GM12878 (cell line): ENCODE measurements around the gene HS1BP3. TPM values are rescaled to one million over a fixed set of nuclear protein-coding genes. Genes with fewer than 3 reads are reported as not detected.

Experiments used
- FOXM1 ChIP-seq: IDR thresholded peaks from 2 replicates; pipeline ENCODE4 v1.6.1; 2012; ENCODE audit warnings: low read depth, mild to moderate bottlenecking, inconsistent platforms, low read length, moderate library complexity
- MYB ChIP-seq: fragments of 150-350 bp; IDR thresholded peaks from 2 replicates; pipeline ENCODE4 v1.6.1; 2014; ENCODE audit warnings: mild to moderate bottlenecking, low read depth, low read length, borderline replicate concordance
- POLR2AphosphoS5 ChIP-seq: IDR thresholded peaks from 2 replicates; pipeline ENCODE4 v1.6.1; 2011; ENCODE audit warnings: mild to moderate bottlenecking, low read length, inconsistent platforms
- RB1 ChIP-seq: fragments of 450-650 bp; formaldehyde crosslinking; IDR thresholded peaks from 2 replicates; pipeline ENCODE4 v1.6.1; 2017; ENCODE audit warnings: mild to moderate bottlenecking, borderline replicate concordance
- SIN3A ChIP-seq: IDR thresholded peaks from 2 replicates; pipeline ENCODE4 v1.6.1; 2012; ENCODE audit warnings: low read depth, low read length, improper control_type of control experiment
- SMC3 ChIP-seq: IDR thresholded peaks from 2 replicates; pipeline ENCODE4 v1.6.1; 2011; ENCODE audit warnings: low read length, improper control_type of control experiment, borderline replicate concordance
- ZNF622 ChIP-seq: fragments of 450-650 bp; IDR thresholded peaks from 2 replicates; pipeline ENCODE4 v1.6.1; 2017; ENCODE audit warnings: mild to moderate bottlenecking, inconsistent platforms
- polyA plus RNA-seq, 11 experiments: library from polyadenylated mRNA; depleted of rRNA in 4 of 11; unstranded in 6 of 11; stranded (reverse) in 5 of 11; fragments of >200 nt; fragmentation: Nextera tagmentation in 4 of 11; fragmentation: Illumina TruSeq in 1 of 11; extraction: Ambion mirVana in 4 of 11; extraction: Trizol in 1 of 11; gene quantifications; 1 replicate in 1 of 11; 2 replicates in 10 of 11; pipeline versions ENCODE4 v1.2.1 to v1.2.3, GENCODE V29; 2011 to 2016; ENCODE audit warnings: inconsistent platforms in 2 of 11, missing spikeins in 2 of 11, low read depth in 1 of 11
- total RNA-seq, 4 experiments: library from RNA; depleted of rRNA in 3 of 4; stranded (reverse); fragments of >200 nt in 3 of 4; fragmentation: Illumina TruSeq in 1 of 4; extraction: Trizol in 1 of 4; gene quantifications; 2 replicates each; pipeline versions ENCODE4 v1.2.1 to v1.2.3, GENCODE V29; 2013 to 2021
- TF ChIP-seq, protein P1 (sequence below): IDR thresholded peaks from 2 replicates; pipeline ENCODE4 v1.6.1; 2011; ENCODE audit warnings: low read depth, low read length, improper control_type of control experiment, borderline replicate concordance
- TF ChIP-seq, protein P2 (sequence below): IDR thresholded peaks from 2 replicates; pipeline ENCODE4 v1.6.1; 2011; ENCODE audit warnings: borderline replicate concordance, low read depth, mild to moderate bottlenecking, moderate library complexity, mixed read lengths, low read length; ENCODE audit not compliant: insufficient read depth; ENCODE audit errors: extremely low read length
- TF ChIP-seq, protein P3 (sequence below): IDR thresholded peaks from 2 replicates; pipeline ENCODE4 v1.6.1; 2012; ENCODE audit warnings: low read depth, low read length, improper control_type of control experiment
- TF ChIP-seq, protein P4 (sequence below): IDR thresholded peaks from 2 replicates; pipeline ENCODE4 v1.6.1; 2011; ENCODE audit warnings: borderline replicate concordance, low read depth, mild to moderate bottlenecking, moderate library complexity, low read length; ENCODE audit not compliant: insufficient read depth, poor library complexity, severe bottlenecking
- TF ChIP-seq, protein P5 (sequence below): fragments of 450-650 bp; IDR thresholded peaks from 2 replicates; pipeline ENCODE4 v1.6.1; 2014; ENCODE audit warnings: mild to moderate bottlenecking
- TF ChIP-seq, protein P6 (sequence below): fragments of 150-350 bp; IDR thresholded peaks from 2 replicates; pipeline ENCODE4 v1.6.1; 2014; ENCODE audit warnings: mild to moderate bottlenecking, low read depth, low read length
- TF ChIP-seq, protein P7 (sequence below): fragments of 450-650 bp; IDR thresholded peaks from 2 replicates; pipeline ENCODE4 v1.6.1; 2017; ENCODE audit warnings: mild to moderate bottlenecking, moderate library complexity

HS1BP3 gene
- total and polyA plus RNA-seq, 10 of the 15 experiments (the other 5 are each of a cell fraction or from before 2014, with no cell fraction given) = 0.47 to 7.2 (median 4.6) TPM

DNA sequence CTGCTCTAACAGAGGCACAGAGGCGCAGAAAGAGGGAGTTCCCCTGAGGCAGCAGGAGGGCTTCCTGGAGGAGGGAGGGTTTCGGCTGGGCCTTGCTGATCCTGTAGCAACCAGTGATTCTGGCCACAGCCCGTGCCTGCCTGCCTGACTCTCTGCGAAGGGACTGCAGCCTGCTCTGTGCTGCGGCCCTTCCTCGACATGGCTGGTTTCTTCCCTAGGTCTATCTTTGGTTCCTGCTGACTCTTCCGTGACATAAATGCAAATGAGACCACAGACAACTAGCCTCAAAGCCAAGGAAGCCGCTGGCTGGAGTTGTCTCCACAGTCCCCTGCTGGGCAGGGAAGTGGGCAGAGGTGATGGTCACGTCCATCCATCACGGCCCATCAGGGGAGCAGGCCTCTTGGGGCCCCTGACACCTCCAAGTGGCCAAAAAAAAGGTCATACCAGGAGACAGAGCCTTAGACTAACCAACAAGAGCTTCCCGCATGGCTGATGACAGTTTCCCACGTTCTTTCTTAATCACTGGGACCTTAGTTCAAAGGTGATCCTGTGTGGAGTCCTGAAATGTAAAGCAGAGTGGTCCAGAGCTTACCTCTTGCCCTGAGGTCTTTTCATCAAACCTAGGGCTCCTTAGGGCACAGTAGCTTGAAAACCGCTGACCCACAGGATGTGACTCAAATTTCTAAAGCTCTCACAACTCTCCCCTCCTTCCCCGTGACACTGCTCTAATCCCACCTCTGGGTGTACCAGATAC lies 55.3 kb downstream of the HS1BP3 start (continued):
- TF ChIP-seq SMC3 (no peak), RB1 (peak; percentile 66; the same call in 1 of the 2 replicates), SIN3A (no peak), ZNF622 (no peak), MYB (no peak), FOXM1 (peak; percentile 54; the same call in 1 of the 2 replicates), POLR2AphosphoS5 (peak; percentile 64; the same call in 1 of the 2 replicates)
- TF ChIP-seq, protein P1, sequence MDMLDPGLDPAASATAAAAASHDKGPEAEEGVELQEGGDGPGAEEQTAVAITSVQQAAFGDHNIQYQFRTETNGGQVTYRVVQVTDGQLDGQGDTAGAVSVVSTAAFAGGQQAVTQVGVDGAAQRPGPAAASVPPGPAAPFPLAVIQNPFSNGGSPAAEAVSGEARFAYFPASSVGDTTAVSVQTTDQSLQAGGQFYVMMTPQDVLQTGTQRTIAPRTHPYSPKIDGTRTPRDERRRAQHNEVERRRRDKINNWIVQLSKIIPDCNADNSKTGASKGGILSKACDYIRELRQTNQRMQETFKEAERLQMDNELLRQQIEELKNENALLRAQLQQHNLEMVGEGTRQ = no peak
- TF ChIP-seq, protein P2, sequence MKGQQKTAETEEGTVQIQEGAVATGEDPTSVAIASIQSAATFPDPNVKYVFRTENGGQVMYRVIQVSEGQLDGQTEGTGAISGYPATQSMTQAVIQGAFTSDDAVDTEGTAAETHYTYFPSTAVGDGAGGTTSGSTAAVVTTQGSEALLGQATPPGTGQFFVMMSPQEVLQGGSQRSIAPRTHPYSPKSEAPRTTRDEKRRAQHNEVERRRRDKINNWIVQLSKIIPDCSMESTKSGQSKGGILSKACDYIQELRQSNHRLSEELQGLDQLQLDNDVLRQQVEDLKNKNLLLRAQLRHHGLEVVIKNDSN = no peak
- TF ChIP-seq, protein P3, sequence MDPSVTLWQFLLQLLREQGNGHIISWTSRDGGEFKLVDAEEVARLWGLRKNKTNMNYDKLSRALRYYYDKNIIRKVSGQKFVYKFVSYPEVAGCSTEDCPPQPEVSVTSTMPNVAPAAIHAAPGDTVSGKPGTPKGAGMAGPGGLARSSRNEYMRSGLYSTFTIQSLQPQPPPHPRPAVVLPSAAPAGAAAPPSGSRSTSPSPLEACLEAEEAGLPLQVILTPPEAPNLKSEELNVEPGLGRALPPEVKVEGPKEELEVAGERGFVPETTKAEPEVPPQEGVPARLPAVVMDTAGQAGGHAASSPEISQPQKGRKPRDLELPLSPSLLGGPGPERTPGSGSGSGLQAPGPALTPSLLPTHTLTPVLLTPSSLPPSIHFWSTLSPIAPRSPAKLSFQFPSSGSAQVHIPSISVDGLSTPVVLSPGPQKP = no peak
- TF ChIP-seq, protein P4, sequence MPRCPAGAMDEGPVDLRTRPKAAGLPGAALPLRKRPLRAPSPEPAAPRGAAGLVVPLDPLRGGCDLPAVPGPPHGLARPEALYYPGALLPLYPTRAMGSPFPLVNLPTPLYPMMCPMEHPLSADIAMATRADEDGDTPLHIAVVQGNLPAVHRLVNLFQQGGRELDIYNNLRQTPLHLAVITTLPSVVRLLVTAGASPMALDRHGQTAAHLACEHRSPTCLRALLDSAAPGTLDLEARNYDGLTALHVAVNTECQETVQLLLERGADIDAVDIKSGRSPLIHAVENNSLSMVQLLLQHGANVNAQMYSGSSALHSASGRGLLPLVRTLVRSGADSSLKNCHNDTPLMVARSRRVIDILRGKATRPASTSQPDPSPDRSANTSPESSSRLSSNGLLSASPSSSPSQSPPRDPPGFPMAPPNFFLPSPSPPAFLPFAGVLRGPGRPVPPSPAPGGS = peak; percentile 48
- TF ChIP-seq, protein P5, sequence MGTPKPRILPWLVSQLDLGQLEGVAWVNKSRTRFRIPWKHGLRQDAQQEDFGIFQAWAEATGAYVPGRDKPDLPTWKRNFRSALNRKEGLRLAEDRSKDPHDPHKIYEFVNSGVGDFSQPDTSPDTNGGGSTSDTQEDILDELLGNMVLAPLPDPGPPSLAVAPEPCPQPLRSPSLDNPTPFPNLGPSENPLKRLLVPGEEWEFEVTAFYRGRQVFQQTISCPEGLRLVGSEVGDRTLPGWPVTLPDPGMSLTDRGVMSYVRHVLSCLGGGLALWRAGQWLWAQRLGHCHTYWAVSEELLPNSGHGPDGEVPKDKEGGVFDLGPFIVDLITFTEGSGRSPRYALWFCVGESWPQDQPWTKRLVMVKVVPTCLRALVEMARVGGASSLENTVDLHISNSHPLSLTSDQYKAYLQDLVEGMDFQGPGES = no peak
- TF ChIP-seq, protein P6, sequence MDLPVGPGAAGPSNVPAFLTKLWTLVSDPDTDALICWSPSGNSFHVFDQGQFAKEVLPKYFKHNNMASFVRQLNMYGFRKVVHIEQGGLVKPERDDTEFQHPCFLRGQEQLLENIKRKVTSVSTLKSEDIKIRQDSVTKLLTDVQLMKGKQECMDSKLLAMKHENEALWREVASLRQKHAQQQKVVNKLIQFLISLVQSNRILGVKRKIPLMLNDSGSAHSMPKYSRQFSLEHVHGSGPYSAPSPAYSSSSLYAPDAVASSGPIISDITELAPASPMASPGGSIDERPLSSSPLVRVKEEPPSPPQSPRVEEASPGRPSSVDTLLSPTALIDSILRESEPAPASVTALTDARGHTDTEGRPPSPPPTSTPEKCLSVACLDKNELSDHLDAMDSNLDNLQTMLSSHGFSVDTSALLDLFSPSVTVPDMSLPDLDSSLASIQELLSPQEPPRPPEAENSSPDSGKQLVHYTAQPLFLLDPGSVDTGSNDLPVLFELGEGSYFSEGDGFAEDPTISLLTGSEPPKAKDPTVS = no peak
- TF ChIP-seq, protein P7, sequence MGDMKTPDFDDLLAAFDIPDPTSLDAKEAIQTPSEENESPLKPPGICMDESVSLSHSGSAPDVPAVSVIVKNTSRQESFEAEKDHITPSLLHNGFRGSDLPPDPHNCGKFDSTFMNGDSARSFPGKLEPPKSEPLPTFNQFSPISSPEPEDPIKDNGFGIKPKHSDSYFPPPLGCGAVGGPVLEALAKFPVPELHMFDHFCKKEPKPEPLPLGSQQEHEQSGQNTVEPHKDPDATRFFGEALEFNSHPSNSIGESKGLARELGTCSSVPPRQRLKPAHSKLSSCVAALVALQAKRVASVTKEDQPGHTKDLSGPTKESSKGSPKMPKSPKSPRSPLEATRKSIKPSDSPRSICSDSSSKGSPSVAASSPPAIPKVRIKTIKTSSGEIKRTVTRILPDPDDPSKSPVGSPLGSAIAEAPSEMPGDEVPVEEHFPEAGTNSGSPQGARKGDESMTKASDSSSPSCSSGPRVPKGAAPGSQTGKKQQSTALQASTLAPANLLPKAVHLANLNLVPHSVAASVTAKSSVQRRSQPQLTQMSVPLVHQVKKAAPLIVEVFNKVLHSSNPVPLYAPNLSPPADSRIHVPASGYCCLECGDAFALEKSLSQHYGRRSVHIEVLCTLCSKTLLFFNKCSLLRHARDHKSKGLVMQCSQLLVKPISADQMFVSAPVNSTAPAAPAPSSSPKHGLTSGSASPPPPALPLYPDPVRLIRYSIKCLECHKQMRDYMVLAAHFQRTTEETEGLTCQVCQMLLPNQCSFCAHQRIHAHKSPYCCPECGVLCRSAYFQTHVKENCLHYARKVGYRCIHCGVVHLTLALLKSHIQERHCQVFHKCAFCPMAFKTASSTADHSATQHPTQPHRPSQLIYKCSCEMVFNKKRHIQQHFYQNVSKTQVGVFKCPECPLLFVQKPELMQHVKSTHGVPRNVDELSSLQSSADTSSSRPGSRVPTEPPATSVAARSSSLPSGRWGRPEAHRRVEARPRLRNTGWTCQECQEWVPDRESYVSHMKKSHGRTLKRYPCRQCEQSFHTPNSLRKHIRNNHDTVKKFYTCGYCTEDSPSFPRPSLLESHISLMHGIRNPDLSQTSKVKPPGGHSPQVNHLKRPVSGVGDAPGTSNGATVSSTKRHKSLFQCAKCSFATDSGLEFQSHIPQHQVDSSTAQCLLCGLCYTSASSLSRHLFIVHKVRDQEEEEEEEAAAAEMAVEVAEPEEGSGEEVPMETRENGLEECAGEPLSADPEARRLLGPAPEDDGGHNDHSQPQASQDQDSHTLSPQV = no peak
